HFFc6 (cell line): Measurements from ENCODE around the gene NOC4L. TPM values are rescaled to one million over a fixed set of nuclear protein-coding genes. Genes with fewer than 3 reads are reported as not detected.

Experiments used
- DNase-seq: peaks from one replicate; pipeline ENCODE4 v3.0.0-alpha.2; 2018
- H3K27ac Mint-ChIP-seq: 2 replicates; pipeline ENCODE4 v1.8.0; 2020; ENCODE audit warnings: mild to moderate bottlenecking, mixed read lengths
- H3K27me3 Mint-ChIP-seq: 2 replicates; pipeline ENCODE4 v1.8.0; 2021; ENCODE audit warnings: mild to moderate bottlenecking, moderate library complexity, mixed read lengths; ENCODE audit not compliant: insufficient read depth
- H3K36me3 Mint-ChIP-seq: 2 replicates; pipeline ENCODE4 v1.8.0; 2021; ENCODE audit warnings: low read depth, mixed read lengths
- H3K4me1 Mint-ChIP-seq: 2 replicates; pipeline ENCODE4 v1.8.0; 2020; ENCODE audit warnings: low read depth, mixed read lengths
- H3K4me3 Mint-ChIP-seq: 2 replicates; pipeline ENCODE4 v1.8.0; 2020; ENCODE audit warnings: mild to moderate bottlenecking, moderate library complexity, mixed read lengths
- H3K9me3 Mint-ChIP-seq: 2 replicates; pipeline ENCODE4 v1.8.0; 2020; ENCODE audit warnings: mild to moderate bottlenecking, mixed read lengths
- CTCF ChIP-seq: fragments of 200-600 bp; sonication (generic); IDR thresholded peaks from 2 replicates; pipeline ENCODE4 v1.5.0; 2021; ENCODE audit warnings: antibody characterized with exemption, mild to moderate bottlenecking
- total RNA-seq, 6 experiments: library from RNA; stranded (reverse); fragmentation: NEBNext Ultra II Directional; extraction: Animal tissue kit (Norgen Biotek cat#: 25700); gene quantifications; 2 replicates in 1 of 6; 3 replicates in 5 of 6; pipeline ENCODE4 v1.2.3, GENCODE V29; 2021

NOC4L gene
- total RNA-seq, 6 experiments from 2014 or later = 25.8 to 33.5 (median 31.3) TPM

DNA sequence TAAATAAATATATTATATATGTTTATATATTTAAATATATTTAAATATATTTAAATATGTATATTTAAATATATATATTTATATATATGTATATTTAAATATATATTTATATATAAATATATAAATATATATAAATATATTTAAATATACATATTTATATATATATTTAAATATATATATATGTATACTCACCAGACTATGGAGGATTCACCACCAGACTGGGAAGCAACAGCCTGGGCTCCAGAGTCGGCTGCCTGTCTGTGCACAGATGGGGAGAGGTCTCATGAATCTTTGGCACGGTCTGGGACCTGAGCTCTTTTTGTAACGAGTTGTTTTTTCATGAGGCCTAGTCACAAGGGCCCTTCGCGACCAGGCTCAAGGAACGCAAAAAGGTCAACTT is 21.3 kb downstream of the NOC4L start:
- no peak overlapping the region for H3K4me3 Mint-ChIP-seq
- H3K36me3 Mint-ChIP-seq = no peaks in the 10 kb centered on the region
- peaks cover 10% of the 10 kb centered on the region for H3K4me1 Mint-ChIP-seq
- DNase-seq = no peak
- H3K9me3 Mint-ChIP-seq = peaks cover 8% of the 10 kb centered on the region
- no peak for TF ChIP-seq CTCF
- H3K27me3 Mint-ChIP-seq = no peaks in the 10 kb centered on the region; the same call in 1 of the 2 replicates
- H3K27ac Mint-ChIP-seq = no peak overlapping the region

- H3K4me1 Mint-ChIP-seq = peaks cover 10% of the 10 kb centered on the region
Observed at GRCh38 chr12:132166093-132166492, 21.8 kb downstream of the NOC4L start.

GRCh38 chr12:132166801-132167591 is 22.7 kb downstream of the NOC4L start:
- H3K4me3 Mint-ChIP-seq = no peak overlapping the region
- H3K27ac Mint-ChIP-seq = no peak overlapping the region
- no peaks in the 10 kb centered on the region; the same call in 1 of the 2 replicates for H3K27me3 Mint-ChIP-seq
- peaks cover 8% of the 10 kb centered on the region for H3K9me3 Mint-ChIP-seq
- DNase-seq = no peak
- TF ChIP-seq CTCF = no peak
- no peaks in the 10 kb centered on the region for H3K36me3 Mint-ChIP-seq
- peaks cover 10% of the 10 kb centered on the region for H3K4me1 Mint-ChIP-seq

More at GRCh38 chr12:132166093-132166492, 21.8 kb downstream of the NOC4L start:
- Mint-ChIP-seq H3K27ac (no peak overlapping the region), H3K36me3 (no peaks in the 10 kb centered on the region), H3K4me3 (no peak overlapping the region), H3K27me3 (no peaks in the 10 kb centered on the region; the same call in 1 of the 2 replicates), H3K9me3 (peaks cover 8% of the 10 kb centered on the region)
- DNase-seq = no peak
- TF ChIP-seq CTCF = no peak

GRCh38 chr12:132167611-132168310 is 23.5 kb downstream of the NOC4L start:
- H3K4me1 Mint-ChIP-seq = peaks cover 10% of the 10 kb centered on the region
- no peak overlapping the region for H3K27ac Mint-ChIP-seq
- DNase-seq = no peak
- no peak for TF ChIP-seq CTCF
- no peak overlapping the region for H3K4me3 Mint-ChIP-seq
- H3K36me3 Mint-ChIP-seq = no peaks in the 10 kb centered on the region
- peaks cover 8% of the 10 kb centered on the region for H3K9me3 Mint-ChIP-seq
- peaks cover 2% of the 10 kb centered on the region; the same call in 1 of the 2 replicates for H3K27me3 Mint-ChIP-seq

GRCh38 chr12:132168311-132169031 is 24.2 kb downstream of the NOC4L start:
- Mint-ChIP-seq H3K27ac (no peak overlapping the region), H3K27me3 (peaks cover 7% of the 10 kb centered on the region), H3K4me1 (peaks cover 10% of the 10 kb centered on the region), H3K4me3 (no peak overlapping the region), H3K9me3 (peaks cover 8% of the 10 kb centered on the region), H3K36me3 (no peaks in the 10 kb centered on the region)
- no peak for TF ChIP-seq CTCF
- DNase-seq = no peak
